NOMO-1 (cell line): ENCODE results near the gene ANLN.
"Not testable (repeated sequence)": the region's sequence is repeated elsewhere in the genome, so short reads cannot be mapped to it uniquely, and the experiment has no call there.

Experiments used
- DNase-seq, 2 experiments: peaks; one replicate each; lab custom pipeline; 2025; ENCODE audit not compliant: unreplicated experiment in 2 of 2; lab: John Stamatoyannopoulos, UW

The ANLN gene

GRCh38 chr7:36464271-36464670, 74.6 kb downstream of the ANLN start:
- no peak for DNase-seq

- not testable (repeated sequence) for DNase-seq
Observed at GRCh38 chr7:36466001-36466400, 76.3 kb downstream of the ANLN start.

GRCh38 chr7:36468370-36469101, 78.9 kb downstream of the ANLN start:
- no peak for DNase-seq

- no peak for DNase-seq
Observed at GRCh38 chr7:36469236-36469635, 79.6 kb downstream of the ANLN start.

- DNase-seq = no peak
Observed at GRCh38 chr7:36472141-36472729, 82.6 kb downstream of the ANLN start.

GRCh38 chr7:36473454-36474282, 84.0 kb downstream of the ANLN start:
- peak in 1 of 2 experiments; percentile 4 for DNase-seq

GRCh38 chr7:36474283-36475010, 84.8 kb downstream of the ANLN start:
- no peak for DNase-seq

GRCh38 chr7:36475011-36475342, 85.3 kb downstream of the ANLN start:
- DNase-seq = no peak

- DNase-seq = no peak
Observed at GRCh38 chr7:36475381-36475780, 85.7 kb downstream of the ANLN start.

GRCh38 chr7:36478745-36479144, 89.1 kb downstream of the ANLN start:
- DNase-seq = no peak

- DNase-seq = not testable (repeated sequence)
Observed at GRCh38 chr7:36483853-36484252, 94.2 kb downstream of the ANLN start.

- no peak for DNase-seq
Observed at GRCh38 chr7:36484265-36484664, 94.6 kb downstream of the ANLN start.

- DNase-seq = no peak
Observed at GRCh38 chr7:36486336-36486735, 96.7 kb downstream of the ANLN start.

GRCh38 chr7:36487756-36488336, 98.2 kb downstream of the ANLN start:
- peak; percentile 38 to 72 for DNase-seq

- DNase-seq = not testable (repeated sequence)
Observed at GRCh38 chr7:36488672-36489071, 99.0 kb downstream of the ANLN start.

GRCh38 chr7:36490419-36490830, 100.8 kb downstream of the ANLN start:
- no peak for DNase-seq

GRCh38 chr7:36491317-36491716, 101.7 kb downstream of the ANLN start:
- DNase-seq = no peak

GRCh38 chr7:36496576-36496975, 106.9 kb downstream of the ANLN start:
- no peak for DNase-seq

- DNase-seq = not testable (repeated sequence)
Observed at GRCh38 chr7:36497176-36497575, 107.5 kb downstream of the ANLN start.

GRCh38 chr7:36497775-36498174, 108.1 kb downstream of the ANLN start:
- no peak for DNase-seq
